ENCODE measurements around the gene ABCB11. TPM values are rescaled to one million over a fixed set of nuclear protein-coding genes. Genes with fewer than 3 reads are reported as not detected.

The ABCB11 gene
- total RNA-seq, 3 donors from 2014 or later (not counting 1 experiment from before 2014, with no cell fraction given): 0.07 to 0.48 (median 0.07) TPM

DNA sequence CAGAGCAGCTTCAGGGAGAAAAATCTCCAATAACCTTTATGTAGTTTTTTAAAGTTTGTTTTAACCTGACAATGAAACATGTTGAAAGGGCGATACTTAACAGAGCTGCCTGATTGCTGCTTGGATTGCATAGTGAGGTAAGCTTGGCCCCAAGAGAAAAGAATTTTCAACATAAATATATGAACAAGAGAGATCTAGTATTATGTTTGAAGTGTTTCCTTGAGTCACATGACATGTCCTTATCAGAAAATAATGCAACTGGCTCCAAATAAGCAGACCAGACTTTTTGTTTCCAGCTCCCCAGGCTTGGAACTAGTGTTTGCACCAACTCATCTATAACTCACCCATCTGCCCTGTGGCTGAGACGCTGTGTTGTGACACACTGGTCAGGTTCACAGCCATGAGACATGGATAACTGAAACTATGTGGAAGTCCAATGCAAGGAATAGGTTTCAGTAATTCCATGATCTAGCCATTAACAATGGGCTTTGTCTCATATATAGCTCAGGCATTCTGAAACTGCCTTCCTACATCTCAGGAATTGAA, 44.7 kb downstream of the ABCB11 start:
- Mint-ChIP-seq H3K9me3 (no peaks in the 10 kb centered on the region), H3K27me3 (ENCODE audit: low read depth in 2 of 2) (no peaks in the 10 kb centered on the region), H3K4me1 (peaks cover 0 to 4% of the 10 kb centered on the region in 2 donors), H3K27ac (no peak overlapping the region), H3K36me3 (no peaks in the 10 kb centered on the region), H3K4me3 (no peak overlapping the region)
- Histone ChIP-seq H3K9me3 (ENCODE audit: control insufficient read depth, insufficient read depth, low read length) (no peaks in the 10 kb centered on the region), H3K4me1 (ENCODE audit: control insufficient read depth, insufficient read depth, low read length) (no peaks in the 10 kb centered on the region), H3K27me3 (ENCODE audit: control insufficient read depth, insufficient read depth, low read length) (no peaks in the 10 kb centered on the region), H3K27ac (ENCODE audit: low read length) (no peak overlapping the region), H3K4me3 (ENCODE audit: low read length) (no peak overlapping the region), H3K36me3 (ENCODE audit: control insufficient read depth, insufficient read depth, low read length) (no peaks in the 10 kb centered on the region)
- TF ChIP-seq, protein P1, sequence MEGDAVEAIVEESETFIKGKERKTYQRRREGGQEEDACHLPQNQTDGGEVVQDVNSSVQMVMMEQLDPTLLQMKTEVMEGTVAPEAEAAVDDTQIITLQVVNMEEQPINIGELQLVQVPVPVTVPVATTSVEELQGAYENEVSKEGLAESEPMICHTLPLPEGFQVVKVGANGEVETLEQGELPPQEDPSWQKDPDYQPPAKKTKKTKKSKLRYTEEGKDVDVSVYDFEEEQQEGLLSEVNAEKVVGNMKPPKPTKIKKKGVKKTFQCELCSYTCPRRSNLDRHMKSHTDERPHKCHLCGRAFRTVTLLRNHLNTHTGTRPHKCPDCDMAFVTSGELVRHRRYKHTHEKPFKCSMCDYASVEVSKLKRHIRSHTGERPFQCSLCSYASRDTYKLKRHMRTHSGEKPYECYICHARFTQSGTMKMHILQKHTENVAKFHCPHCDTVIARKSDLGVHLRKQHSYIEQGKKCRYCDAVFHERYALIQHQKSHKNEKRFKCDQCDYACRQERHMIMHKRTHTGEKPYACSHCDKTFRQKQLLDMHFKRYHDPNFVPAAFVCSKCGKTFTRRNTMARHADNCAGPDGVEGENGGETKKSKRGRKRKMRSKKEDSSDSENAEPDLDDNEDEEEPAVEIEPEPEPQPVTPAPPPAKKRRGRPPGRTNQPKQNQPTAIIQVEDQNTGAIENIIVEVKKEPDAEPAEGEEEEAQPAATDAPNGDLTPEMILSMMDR (IDR thresholded peaks at IDR 0.05): no peak
- intact Hi-C loops (cut with micrococcal nuclease): no loop called here
- DNase-seq: no peak
- 100% methylated on average over 1 of the region's 2 CpGs for WGBS (ENCODE audit: insufficient coverage)
- ATAC-seq: no peak

DNA sequence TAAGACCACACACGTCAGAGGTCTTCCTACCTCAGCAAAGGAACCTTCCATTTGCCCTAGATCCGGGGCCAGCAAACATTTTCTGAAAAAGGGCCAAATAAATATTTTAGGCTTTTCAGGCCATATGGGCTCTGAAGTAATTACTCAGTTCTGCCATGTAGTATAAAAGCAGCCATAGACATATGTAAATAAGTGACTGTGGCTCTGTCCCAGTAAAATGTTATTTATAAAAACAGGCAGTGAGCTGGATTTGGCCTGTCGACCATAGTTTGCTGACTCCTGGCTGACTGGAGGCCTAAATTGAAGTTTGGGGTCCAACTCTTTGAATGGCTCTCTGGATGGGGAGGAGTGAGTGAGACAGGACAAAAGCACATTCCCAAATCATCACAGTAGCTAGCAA, 49.5 kb downstream of the ABCB11 start:
- WGBS (ENCODE audit: insufficient coverage): 98% methylated on average over 3 of the region's 3 CpGs

DNA sequence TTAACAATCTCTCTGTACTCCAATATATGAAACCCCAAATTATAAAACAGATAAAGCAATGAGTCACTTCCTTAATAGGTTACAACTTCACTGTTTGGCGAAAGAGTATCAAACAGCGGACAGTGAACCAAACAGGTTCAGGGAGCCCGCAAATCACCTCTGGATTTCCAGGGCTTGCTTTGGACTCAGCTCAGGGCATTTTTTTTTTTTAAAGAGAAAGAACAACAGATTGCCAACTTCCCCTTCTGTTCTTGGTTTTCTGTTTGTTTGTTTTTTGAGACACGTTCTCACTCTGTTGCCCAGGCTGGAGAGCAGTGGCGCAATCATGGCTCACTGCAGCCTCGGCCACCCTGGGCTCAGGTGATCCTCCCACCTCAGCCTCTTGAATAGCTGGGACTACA, 52.7 kb downstream of the ABCB11 start:
- no peaks in the 10 kb centered on the region for H3K36me3 ChIP-seq (ENCODE audit: control insufficient read depth, insufficient read depth, low read length)
- no peak for DNase-seq
- 97% methylated on average over 6 of the region's 6 CpGs for WGBS (ENCODE audit: insufficient coverage)
- TF ChIP-seq, protein P1 (IDR thresholded peaks at IDR 0.05): no peak
- H3K27me3 Mint-ChIP-seq (ENCODE audit: low read depth in 2 of 2): no peaks in the 10 kb centered on the region
- no peaks in the 10 kb centered on the region for H3K9me3 Mint-ChIP-seq
- no peak overlapping the region for H3K4me3 Mint-ChIP-seq
- no peaks in the 10 kb centered on the region for H3K4me1 ChIP-seq (ENCODE audit: control insufficient read depth, insufficient read depth, low read length)
- H3K36me3 Mint-ChIP-seq: no peaks in the 10 kb centered on the region
- H3K27ac ChIP-seq (ENCODE audit: low read length): no peak overlapping the region
- H3K4me1 Mint-ChIP-seq: peaks cover 0 to 5% of the 10 kb centered on the region in 2 donors
- H3K4me3 ChIP-seq (ENCODE audit: low read length): no peak overlapping the region
- intact Hi-C loops (cut with micrococcal nuclease): loop anchor here (5.0 kb wide), 1 partner anchor 129 kb away; no protein-coding TSS in a partner anchor
- ATAC-seq: peak in 1 of 3 donors; percentile 14
- no peaks in the 10 kb centered on the region for H3K9me3 ChIP-seq (ENCODE audit: control insufficient read depth, insufficient read depth, low read length)
- no peaks in the 10 kb centered on the region for H3K27me3 ChIP-seq (ENCODE audit: control insufficient read depth, insufficient read depth, low read length)
- H3K27ac Mint-ChIP-seq: no peak overlapping the region

More for the DNA sequence above, 49.5 kb downstream of the ABCB11 start:
- Histone ChIP-seq H3K9me3 (ENCODE audit: control insufficient read depth, insufficient read depth, low read length) (no peaks in the 10 kb centered on the region), H3K4me1 (ENCODE audit: control insufficient read depth, insufficient read depth, low read length) (no peaks in the 10 kb centered on the region), H3K36me3 (ENCODE audit: control insufficient read depth, insufficient read depth, low read length) (no peaks in the 10 kb centered on the region), H3K27ac (ENCODE audit: low read length) (no peak overlapping the region), H3K27me3 (ENCODE audit: control insufficient read depth, insufficient read depth, low read length) (no peaks in the 10 kb centered on the region), H3K4me3 (ENCODE audit: low read length) (no peak overlapping the region)
- H3K4me1 Mint-ChIP-seq: no peaks in the 10 kb centered on the region
- H3K9me3 Mint-ChIP-seq: no peaks in the 10 kb centered on the region
- no peak overlapping the region for H3K4me3 Mint-ChIP-seq
- H3K27ac Mint-ChIP-seq: no peak overlapping the region
- TF ChIP-seq, protein P1 (IDR thresholded peaks at IDR 0.05): no peak
- intact Hi-C loops (cut with micrococcal nuclease): no loop called here
- H3K27me3 Mint-ChIP-seq (ENCODE audit: low read depth in 2 of 2): no peaks in the 10 kb centered on the region
- no peaks in the 10 kb centered on the region for H3K36me3 Mint-ChIP-seq
- DNase-seq: no peak
- ATAC-seq: no peak

DNA sequence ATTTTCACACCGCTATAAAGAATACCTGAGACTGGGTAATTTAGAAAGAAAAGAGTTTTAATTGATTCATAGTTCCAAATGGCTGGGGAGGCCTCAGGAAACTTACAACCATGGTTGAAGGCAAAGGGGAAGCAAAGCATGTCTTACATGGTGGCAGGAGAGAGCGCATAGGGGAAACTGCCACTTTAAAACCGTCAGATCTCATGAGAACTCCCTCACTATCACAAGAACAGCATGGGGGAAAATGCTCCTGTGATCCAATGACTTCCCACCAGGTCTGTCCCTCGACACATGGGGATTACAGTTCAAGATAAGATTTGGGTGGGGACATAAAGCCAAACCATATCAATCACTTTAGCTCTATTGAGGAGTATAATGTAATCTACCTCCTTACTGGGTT, 53.5 kb downstream of the ABCB11 start:
- ATAC-seq (no peak), DNase-seq (no peak)
- H3K27ac ChIP-seq (ENCODE audit: low read length): no peak overlapping the region
- no peaks in the 10 kb centered on the region for H3K36me3 Mint-ChIP-seq
- H3K27ac Mint-ChIP-seq: no peak overlapping the region
- H3K27me3 ChIP-seq (ENCODE audit: control insufficient read depth, insufficient read depth, low read length): no peaks in the 10 kb centered on the region
- no peaks in the 10 kb centered on the region for H3K4me1 ChIP-seq (ENCODE audit: control insufficient read depth, insufficient read depth, low read length)
- no peaks in the 10 kb centered on the region for H3K9me3 ChIP-seq (ENCODE audit: control insufficient read depth, insufficient read depth, low read length)
- 92% methylated on average over 2 of the region's 4 CpGs for WGBS (ENCODE audit: insufficient coverage)
- no peaks in the 10 kb centered on the region for H3K9me3 Mint-ChIP-seq
- TF ChIP-seq, protein P1 (IDR thresholded peaks at IDR 0.05): no peak
- intact Hi-C loops (cut with micrococcal nuclease): loop anchor here (5.0 kb wide), 1 partner anchor 130 kb away; no protein-coding TSS in a partner anchor
- H3K4me3 Mint-ChIP-seq: no peak overlapping the region
- no peaks in the 10 kb centered on the region for H3K36me3 ChIP-seq (ENCODE audit: control insufficient read depth, insufficient read depth, low read length)
- H3K4me1 Mint-ChIP-seq: peaks cover 0 to 5% of the 10 kb centered on the region in 2 donors
- no peak overlapping the region for H3K4me3 ChIP-seq (ENCODE audit: low read length)
- no peaks in the 10 kb centered on the region for H3K27me3 Mint-ChIP-seq (ENCODE audit: low read depth in 2 of 2)
